Measurements from ENCODE around the gene CTIF. TPM values are rescaled to one million over a fixed set of nuclear protein-coding genes. Genes with fewer than 3 reads are reported as not detected.

The CTIF gene
- polyA plus RNA-seq, 3 donors = 0.38 to 8.7 (median 1.2) TPM

DNA sequence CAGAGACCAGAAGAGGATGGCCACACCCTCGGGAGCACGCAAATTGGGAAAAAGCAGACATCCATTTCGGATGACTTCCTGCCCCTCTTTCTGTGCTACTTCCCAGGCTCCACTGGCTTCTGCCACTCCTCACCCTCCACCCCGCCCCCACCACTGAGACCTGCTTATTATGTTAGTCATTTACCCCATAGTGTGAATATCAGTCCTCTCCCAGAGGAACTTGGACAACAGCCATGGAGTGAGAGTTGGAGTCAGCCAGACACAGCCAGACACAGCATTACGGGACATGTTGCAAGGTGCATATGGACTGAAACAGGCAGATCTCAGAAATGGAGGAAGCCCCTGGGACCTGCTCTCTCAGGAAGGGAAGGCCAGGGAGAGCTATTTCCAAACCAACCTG is 51.8 kb downstream of the CTIF start:
- Histone ChIP-seq H3K4me1 (ENCODE audit: control insufficient read depth in 1 of 2, insufficient read depth in 2 of 2, low read length in 2 of 2) (no peaks in the 10 kb centered on the region), H3K4me2 (replicated peaks; ENCODE audit: extremely low read depth, low read length, poor library complexity, severe bottlenecking) (no peak overlapping the region), H3K79me2 (ENCODE audit: insufficient read depth, low read length) (no peaks in the 10 kb centered on the region), H3K4me3 (replicated peaks in 1 of 3; ENCODE audit: low read depth in 2 of 3, low read length in 3 of 3) (no peak overlapping the region), H3K36me3 (replicated peaks in 1 of 2; ENCODE audit: control insufficient read depth in 1 of 2, insufficient read depth in 2 of 2, low read length in 2 of 2) (no peaks in the 10 kb centered on the region), H3K9ac (ENCODE audit: insufficient read depth, low read length, poor library complexity, severe bottlenecking) (no peak overlapping the region), H2AFZ (ENCODE audit: insufficient read depth, low read depth, low read length, poor library complexity, severe bottlenecking) (no peak overlapping the region), H3K9me3 (replicated peaks in 1 of 2; ENCODE audit: control insufficient read depth in 1 of 2, insufficient read depth in 1 of 2, low read length in 2 of 2) (no peaks in the 10 kb centered on the region), H3K27me3 (ENCODE audit: control insufficient read depth in 2 of 2, insufficient read depth in 2 of 2, low read length in 2 of 2) (no peaks in the 10 kb centered on the region), H4K20me1 (ENCODE audit: insufficient read depth, low read length) (peaks cover 14% of the 10 kb centered on the region), H3K27ac (ENCODE audit: low read depth in 1 of 2, low read length in 2 of 2) (no peak overlapping the region)
- no peak overlapping the region for H3K27ac Mint-ChIP-seq
- DNase-seq = no peak
- peaks cover under 1 to 2% of the 10 kb centered on the region in 2 donors for H3K36me3 Mint-ChIP-seq
- H3K4me1 Mint-ChIP-seq = peaks cover 2% of the 10 kb centered on the region
- TF ChIP-seq, protein P1, sequence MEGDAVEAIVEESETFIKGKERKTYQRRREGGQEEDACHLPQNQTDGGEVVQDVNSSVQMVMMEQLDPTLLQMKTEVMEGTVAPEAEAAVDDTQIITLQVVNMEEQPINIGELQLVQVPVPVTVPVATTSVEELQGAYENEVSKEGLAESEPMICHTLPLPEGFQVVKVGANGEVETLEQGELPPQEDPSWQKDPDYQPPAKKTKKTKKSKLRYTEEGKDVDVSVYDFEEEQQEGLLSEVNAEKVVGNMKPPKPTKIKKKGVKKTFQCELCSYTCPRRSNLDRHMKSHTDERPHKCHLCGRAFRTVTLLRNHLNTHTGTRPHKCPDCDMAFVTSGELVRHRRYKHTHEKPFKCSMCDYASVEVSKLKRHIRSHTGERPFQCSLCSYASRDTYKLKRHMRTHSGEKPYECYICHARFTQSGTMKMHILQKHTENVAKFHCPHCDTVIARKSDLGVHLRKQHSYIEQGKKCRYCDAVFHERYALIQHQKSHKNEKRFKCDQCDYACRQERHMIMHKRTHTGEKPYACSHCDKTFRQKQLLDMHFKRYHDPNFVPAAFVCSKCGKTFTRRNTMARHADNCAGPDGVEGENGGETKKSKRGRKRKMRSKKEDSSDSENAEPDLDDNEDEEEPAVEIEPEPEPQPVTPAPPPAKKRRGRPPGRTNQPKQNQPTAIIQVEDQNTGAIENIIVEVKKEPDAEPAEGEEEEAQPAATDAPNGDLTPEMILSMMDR (IDR thresholded peaks at IDR 0.05) = no peak
- H3K4me3 Mint-ChIP-seq = no peak overlapping the region
- H3K9me3 Mint-ChIP-seq = peaks cover 0 to 4% (median 2%) of the 10 kb centered on the region in 7 donors
- intact Hi-C loops (cut with micrococcal nuclease) = no loop called here
- WGBS (ENCODE audit: insufficient coverage) = 95% methylated on average over 3 of the region's 5 CpGs
- H3K27me3 Mint-ChIP-seq (ENCODE audit: low read depth in 3 of 3) = peaks cover 0 to 1% (median 0%) of the 10 kb centered on the region in 3 donors

DNA sequence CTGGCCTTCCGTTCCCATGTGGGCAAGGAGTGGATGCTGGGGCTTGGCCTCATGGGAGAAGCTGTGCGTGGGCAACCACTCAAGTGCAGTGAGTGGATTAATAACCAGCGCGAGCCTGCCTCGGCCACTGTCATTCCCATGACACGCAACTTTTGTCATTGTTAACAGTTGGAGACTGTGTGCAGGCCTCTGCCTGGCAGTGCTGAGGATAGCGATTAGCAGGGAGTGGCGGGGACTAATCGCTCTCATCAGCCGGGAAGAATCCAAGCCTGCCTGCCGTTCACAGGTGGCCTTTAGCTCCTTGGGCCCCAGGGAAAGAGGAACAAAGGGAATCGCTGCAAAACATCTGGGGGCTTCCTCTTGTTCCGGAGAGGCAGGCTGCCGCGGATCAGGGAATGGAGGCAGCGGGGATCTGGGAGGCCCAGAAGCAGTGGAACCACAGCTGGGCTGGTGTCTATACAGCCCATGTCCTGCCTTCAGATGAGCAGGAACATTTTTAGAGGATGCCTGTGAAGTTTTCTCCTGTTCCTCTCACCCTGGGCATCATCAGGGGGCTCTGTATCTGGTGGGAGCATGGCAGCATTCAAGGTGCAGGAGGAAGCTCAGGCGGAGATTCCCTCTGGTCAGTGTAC is 53.8 kb downstream of the CTIF start:
- Histone ChIP-seq H3K4me3 (replicated peaks in 1 of 3; ENCODE audit: low read depth in 2 of 3, low read length in 3 of 3) (no peak overlapping the region), H4K20me1 (ENCODE audit: insufficient read depth, low read length) (peaks cover 14% of the 10 kb centered on the region), H3K27ac (ENCODE audit: low read depth in 1 of 2, low read length in 2 of 2) (no peak overlapping the region), H3K4me2 (replicated peaks; ENCODE audit: extremely low read depth, low read length, poor library complexity, severe bottlenecking) (no peak overlapping the region), H3K4me1 (ENCODE audit: control insufficient read depth in 1 of 2, insufficient read depth in 2 of 2, low read length in 2 of 2) (no peaks in the 10 kb centered on the region), H3K36me3 (replicated peaks in 1 of 2; ENCODE audit: control insufficient read depth in 1 of 2, insufficient read depth in 2 of 2, low read length in 2 of 2) (no peaks in the 10 kb centered on the region), H3K27me3 (ENCODE audit: control insufficient read depth in 2 of 2, insufficient read depth in 2 of 2, low read length in 2 of 2) (no peaks in the 10 kb centered on the region), H3K9me3 (replicated peaks in 1 of 2; ENCODE audit: control insufficient read depth in 1 of 2, insufficient read depth in 1 of 2, low read length in 2 of 2) (no peaks in the 10 kb centered on the region), H3K79me2 (ENCODE audit: insufficient read depth, low read length) (no peaks in the 10 kb centered on the region), H3K9ac (ENCODE audit: insufficient read depth, low read length, poor library complexity, severe bottlenecking) (no peak overlapping the region), H2AFZ (ENCODE audit: insufficient read depth, low read depth, low read length, poor library complexity, severe bottlenecking) (no peak overlapping the region)
- Mint-ChIP-seq H3K4me3 (no peak overlapping the region), H3K36me3 (peaks cover 4 to 7% of the 10 kb centered on the region in 2 donors), H3K4me1 (peaks cover 2% of the 10 kb centered on the region), H3K27me3 (ENCODE audit: low read depth in 3 of 3) (peaks cover 0 to 1% (median 0%) of the 10 kb centered on the region in 3 donors), H3K9me3 (peaks cover 0 to 4% (median 2%) of the 10 kb centered on the region in 7 donors), H3K27ac (peak overlapping the region in 1 of 7 donors; percentile 54)
- WGBS (ENCODE audit: insufficient coverage) = 87% methylated on average over 15 of the region's 17 CpGs
- TF ChIP-seq, protein P1 (IDR thresholded peaks at IDR 0.05) = no peak
- intact Hi-C loops (cut with micrococcal nuclease) = no loop called here
- no peak for DNase-seq
